IMR-90 (cell line): Measurements from ENCODE around the gene EXOC3L4. TPM values are rescaled to one million over a fixed set of nuclear protein-coding genes. Genes with fewer than 3 reads are reported as not detected.
A peak's percentile ranks its signal among the peaks of the same experiment; 100 is the strongest.

Source experiments
- ATAC-seq: fragments of 200-7000 bp; cut with Tn5 transposase; 2 replicates; pipeline ENCODE4 v1.9.1; 2020; ENCODE audit warnings: low read depth, mild to moderate bottlenecking, moderate library complexity
- BruUV-seq: library from RNA; stranded (reverse); fragments of 400-500 nt; replicated peaks from 2 replicates; lab custom pipeline; 2021; lab: Mats Ljungman, UMichigan
- CTCF ChIA-PET: fragments of 300-600 bp; formaldehyde crosslinking; extraction: SDS; loops from one replicate; lab custom pipeline; 2021; ENCODE audit warnings: antibody characterized with exemption; lab: Yijun Ruan, JAX
- POLR2A ChIA-PET: fragments of 300-600 bp; sonication (Branson Sonifier 250); formaldehyde crosslinking; loops from one replicate; lab custom pipeline; 2022; ENCODE audit warnings: antibody characterized with exemption; ENCODE audit not compliant: unreplicated experiment; lab: Charles Lee
- DNase-seq: peaks from one replicate; pipeline ENCODE4 v3.0.0; 2013
- H2AFZ ChIP-seq: replicated peaks from 2 replicates; pipeline ENCODE3; 2013; ENCODE audit warnings: low read length, mild to moderate bottlenecking; ENCODE audit not compliant: poor library complexity
- H2AK5ac ChIP-seq: 2 replicates; pipeline ENCODE4 v1.6.1; 2013; ENCODE audit warnings: low read depth, low read length, inconsistent platforms
- H2AK9ac ChIP-seq: replicated peaks from 2 replicates; pipeline ENCODE3; 2013; ENCODE audit warnings: mild to moderate bottlenecking, low read depth, low read length, moderate library complexity; ENCODE audit not compliant: poor library complexity
- H2BK120ac ChIP-seq: 2 replicates; pipeline ENCODE4 v1.6.1; 2013; ENCODE audit warnings: low read depth, low read length, inconsistent platforms
- H2BK15ac ChIP-seq: 3 replicates; pipeline ENCODE4 v1.6.1; 2013; ENCODE audit warnings: low read depth, low read length, inconsistent platforms
- H2BK20ac ChIP-seq: 2 replicates; pipeline ENCODE4 v1.6.1; 2013; ENCODE audit warnings: low read depth, mild to moderate bottlenecking, inconsistent platforms, low read length, moderate library complexity
- H2BK5ac ChIP-seq: 2 replicates; pipeline ENCODE4 v1.6.1; 2013; ENCODE audit warnings: mild to moderate bottlenecking, low read depth, low read length, inconsistent platforms; ENCODE audit not compliant: poor library complexity, severe bottlenecking
- H3K14ac ChIP-seq: replicated peaks from 2 replicates; pipeline ENCODE4 v1.6.1; 2013; ENCODE audit warnings: low read depth, low read length, inconsistent platforms
- H3K18ac ChIP-seq: 2 replicates; pipeline ENCODE4 v1.6.1; 2013; ENCODE audit warnings: low read depth, low read length, control low read depth
- H3K23ac ChIP-seq: 2 replicates; pipeline ENCODE4 v1.6.1; 2013; ENCODE audit warnings: low read depth, low read length, inconsistent platforms
- H3K27ac ChIP-seq: 2 replicates; pipeline ENCODE4 v1.5.1; 2013; ENCODE audit warnings: mild to moderate bottlenecking, control low read depth, low read length; ENCODE audit not compliant: insufficient read depth
- H3K27me3 ChIP-seq: 2 replicates; pipeline ENCODE4 v1.6.1; 2013; ENCODE audit warnings: low read length; ENCODE audit not compliant: control insufficient read depth, insufficient read depth
- H3K36me3 ChIP-seq: 2 replicates; pipeline ENCODE4 v1.6.1; 2013; ENCODE audit warnings: low read length, mixed read lengths; ENCODE audit not compliant: control insufficient read depth, insufficient read depth
- H3K4ac ChIP-seq: 2 replicates; pipeline ENCODE4 v1.6.1; 2013; ENCODE audit warnings: low read depth, low read length, inconsistent platforms
- H3K4me1 ChIP-seq: 2 replicates; pipeline ENCODE4 v1.6.1; 2013; ENCODE audit warnings: low read length, mixed read lengths; ENCODE audit not compliant: control insufficient read depth, insufficient read depth
- H3K4me2 ChIP-seq: 2 replicates; pipeline ENCODE4 v1.6.1; 2013; ENCODE audit warnings: low read depth, mild to moderate bottlenecking, control low read depth, low read length, moderate library complexity
- H3K4me3 ChIP-seq: 2 replicates; pipeline ENCODE4 v1.5.1; 2013; ENCODE audit warnings: low read depth, mild to moderate bottlenecking, control low read depth, low read length, moderate library complexity; ENCODE audit not compliant: insufficient read depth
- H3K56ac ChIP-seq: 2 replicates; pipeline ENCODE4 v1.6.1; 2013; ENCODE audit warnings: low read length, inconsistent platforms; ENCODE audit not compliant: insufficient read depth; ENCODE audit errors: extremely low read depth
- H3K79me1 ChIP-seq, 2 experiments: 2 replicates each; pipeline ENCODE4 v1.6.1; 2013; ENCODE audit warnings: low read length in 2 of 2, inconsistent platforms in 1 of 2, low read depth in 1 of 2
- H3K9ac ChIP-seq: 2 replicates; pipeline ENCODE4 v1.6.1; 2013; ENCODE audit warnings: low read depth, low read length, control low read depth
- H3K9me1 ChIP-seq: 2 replicates; pipeline ENCODE4 v1.6.1; 2013; ENCODE audit warnings: low read length, inconsistent platforms; ENCODE audit not compliant: insufficient read depth
- H3K9me3 ChIP-seq: 2 replicates; pipeline ENCODE4 v1.6.1; 2013; ENCODE audit warnings: low read length; ENCODE audit not compliant: control insufficient read depth, insufficient read depth
- H4K20me1 ChIP-seq: 2 replicates; pipeline ENCODE4 v1.6.1; 2013; ENCODE audit warnings: low read length, inconsistent platforms; ENCODE audit not compliant: insufficient read depth
- H4K5ac ChIP-seq: 2 replicates; pipeline ENCODE4 v1.6.1; 2013; ENCODE audit warnings: mild to moderate bottlenecking, low read depth, low read length, control low read depth
- H4K8ac ChIP-seq, 2 experiments: 2 replicates each; pipeline ENCODE4 v1.6.1; 2013; ENCODE audit warnings: low read depth in 2 of 2, low read length in 2 of 2, control low read depth in 1 of 2, inconsistent platforms in 1 of 2
- H4K91ac ChIP-seq: 2 replicates; pipeline ENCODE4 v1.6.1; 2013; ENCODE audit warnings: low read depth, low read length, inconsistent platforms; ENCODE audit not compliant: insufficient read depth
- CTCF ChIP-seq: conservative IDR thresholded peaks from 2 replicates; pipeline ENCODE4 v1.5.1; 2012; ENCODE audit warnings: mild to moderate bottlenecking, low read depth, low read length, improper control_type of control experiment
- FOS ChIP-seq: fragments of 150-350 bp; IDR thresholded peaks from 2 replicates; pipeline ENCODE4 v1.6.1; 2016; ENCODE audit warnings: low read depth, low read length
- MAZ ChIP-seq: IDR thresholded peaks from 2 replicates; pipeline ENCODE4 v1.6.1; 2012; ENCODE audit warnings: low read depth, mild to moderate bottlenecking, low read length, improper control_type of control experiment, moderate library complexity, borderline replicate concordance
- RAD21 ChIP-seq: IDR thresholded peaks from 2 replicates; pipeline ENCODE4 v1.6.1; 2012; ENCODE audit warnings: low read length, improper control_type of control experiment
- SMC3 ChIP-seq: fragments of 150-350 bp; IDR thresholded peaks from 2 replicates; pipeline ENCODE4 v1.6.1; 2016; ENCODE audit warnings: low read depth, mild to moderate bottlenecking, antibody characterized with exemption, low read length, moderate library complexity
- WGBS, 2 experiments: methylation state at CpG; one replicate each; pipeline versions ENCODE4 v1.1.5 to v1.1.7; 2013; ENCODE audit warnings: missing lambda C conversion rate in 2 of 2; ENCODE audit not compliant: insufficient read length in 1 of 2; ENCODE audit errors: extremely low coverage in 2 of 2; 5-methylcytosine and 5-hydroxymethylcytosine counted together
- dilution Hi-C: fragments of 300-500 bp; cut with HindIII; formaldehyde crosslinking; loops from one replicate; pipeline ENCODE4 v1.14.3; 2018; ENCODE audit warnings: low sequenced_read_pairs; ENCODE audit not compliant: unreplicated experiment
- in situ Hi-C: fragments of 300-500 bp; cut with MboI; formaldehyde crosslinking; loops from 3 replicates; pipeline ENCODE4 v1.14.3; 2019; ENCODE audit warnings: low sequenced_read_pairs, inconsistent platforms, mixed read lengths
- intact Hi-C: fragments of 100-400 bp; cut with micrococcal nuclease; formaldehyde crosslinking; loops from 2 replicates; pipeline ENCODE4 v1.10.0; 2022
- polyA plus RNA-seq, 3 experiments: library from polyadenylated mRNA; depleted of rRNA; stranded (reverse); fragments of >200 nt; gene quantifications; 2 replicates each; pipeline ENCODE4 v1.2.3, GENCODE V29; 2012; ENCODE audit warnings: low replicate concordance in 1 of 3
- total RNA-seq: library from RNA; depleted of rRNA; stranded (reverse); fragments of >200 nt; gene quantifications from 2 replicates; pipeline ENCODE4 v1.2.3, GENCODE V29; 2012

Gene EXOC3L4
- total and polyA plus RNA-seq, 2 of the 4 experiments (the other 2 are of a cell fraction), result not detected

GRCh38 chr14:103104654-103105452 lies 10.3 kb downstream of the EXOC3L4 start:
- Histone ChIP-seq H3K4ac (peak overlapping the region; percentile 8; the same call in 1 of the 2 replicates), H2BK15ac (peak overlapping the region; percentile 6; the same call in 1 of the 3 replicates), H3K4me1 (peaks cover 15% of the 10 kb centered on the region), H2BK5ac (no peak overlapping the region), H4K20me1 (no peaks in the 10 kb centered on the region; the same call in 1 of the 2 replicates), H3K23ac (no peak overlapping the region), H3K27me3 (peaks cover 43% of the 10 kb centered on the region), H3K14ac (no peak overlapping the region), H3K56ac (no peak overlapping the region), H4K5ac (no peak overlapping the region), H4K91ac (peak overlapping the region; percentile 43; the same call in 1 of the 2 replicates), H2AFZ (peak overlapping the region; percentile 46), H3K9me1 (peaks cover 8% of the 10 kb centered on the region; the same call in 1 of the 2 replicates), H3K9me3 (no peaks in the 10 kb centered on the region), H3K36me3 (no peaks in the 10 kb centered on the region), H3K4me3 (no peak overlapping the region), H3K4me2 (no peak overlapping the region; the same call in 1 of the 2 replicates), H4K8ac (no peak overlapping the region), H3K27ac (no peak overlapping the region), H3K9ac (no peak overlapping the region), H3K79me1 (no peaks in the 10 kb centered on the region), H3K18ac (no peak overlapping the region), H2AK5ac (peak overlapping the region; percentile 83), H2BK20ac (no peak overlapping the region; the same call in 1 of the 2 replicates), H2AK9ac (peak overlapping the region; percentile 77), H2BK120ac (peak overlapping the region; percentile 16)
- ChIA-PET POLR2A (no interaction called here), CTCF (interaction anchor here (0.5 to 3.3 kb wide), 20 partner anchors 9 to 187 kb away, joined by 3 to 23 read pairs (median 5); no protein-coding TSS in a partner anchor)
- no TSS peak for BruUV-seq
- 8% methylated on average over 29 of the region's 59 CpGs; no CpG with 5 or more reads in 1 of the 2 experiments for WGBS, 2 experiments
- peak; percentile 92 for TF ChIP-seq RAD21
- TF ChIP-seq FOS, result no peak
- TF ChIP-seq CTCF, result peak; percentile 88
- peak; percentile 93 for TF ChIP-seq SMC3
- peak; percentile 83; the same call in 1 of the 2 replicates for TF ChIP-seq MAZ
- in situ Hi-C loops (no loop called here), intact Hi-C loops (loop anchor here (1.0 kb wide), 2 partner anchors 80 to 188 kb away; no protein-coding TSS in a partner anchor), dilution Hi-C loops (no loop called here)
- ATAC-seq (peak; percentile 58), DNase-seq (peak; percentile 50)
